Endothelial cell of umbilical vein (primary cell): ENCODE results near the gene RNF10.

Source experiments
- FOS ChIP-seq: IDR thresholded peaks from 2 replicates; pipeline ENCODE4 v1.6.1; 2011; ENCODE audit warnings: mild to moderate bottlenecking, low read length, moderate library complexity, borderline replicate concordance; ENCODE audit not compliant: insufficient read depth
- MYC ChIP-seq: IDR thresholded peaks from one replicate; pipeline ENCODE4 v1.6.1; 2011; ENCODE audit warnings: mild to moderate bottlenecking, low read depth, low read length
- POLR2A ChIP-seq: IDR thresholded peaks from 2 replicates; pipeline ENCODE4 v1.6.1; 2012; ENCODE audit warnings: low read depth, mild to moderate bottlenecking, control low read depth, low read length
- TF ChIP-seq, protein P1 (sequence below), 2 donors: IDR thresholded peaks; 1 replicate in 1 of 2; 2 replicates in 1 of 2; pipeline ENCODE4 v1.5.1; 2011; ENCODE audit warnings: low read length in 2 of 2, mild to moderate bottlenecking in 2 of 2, moderate library complexity in 2 of 2, control low read depth in 1 of 2, inconsistent platforms in 1 of 2, low read depth in 1 of 2; ENCODE audit not compliant: insufficient read depth in 1 of 2; ENCODE audit errors: extremely low read depth in 1 of 2

DNA sequence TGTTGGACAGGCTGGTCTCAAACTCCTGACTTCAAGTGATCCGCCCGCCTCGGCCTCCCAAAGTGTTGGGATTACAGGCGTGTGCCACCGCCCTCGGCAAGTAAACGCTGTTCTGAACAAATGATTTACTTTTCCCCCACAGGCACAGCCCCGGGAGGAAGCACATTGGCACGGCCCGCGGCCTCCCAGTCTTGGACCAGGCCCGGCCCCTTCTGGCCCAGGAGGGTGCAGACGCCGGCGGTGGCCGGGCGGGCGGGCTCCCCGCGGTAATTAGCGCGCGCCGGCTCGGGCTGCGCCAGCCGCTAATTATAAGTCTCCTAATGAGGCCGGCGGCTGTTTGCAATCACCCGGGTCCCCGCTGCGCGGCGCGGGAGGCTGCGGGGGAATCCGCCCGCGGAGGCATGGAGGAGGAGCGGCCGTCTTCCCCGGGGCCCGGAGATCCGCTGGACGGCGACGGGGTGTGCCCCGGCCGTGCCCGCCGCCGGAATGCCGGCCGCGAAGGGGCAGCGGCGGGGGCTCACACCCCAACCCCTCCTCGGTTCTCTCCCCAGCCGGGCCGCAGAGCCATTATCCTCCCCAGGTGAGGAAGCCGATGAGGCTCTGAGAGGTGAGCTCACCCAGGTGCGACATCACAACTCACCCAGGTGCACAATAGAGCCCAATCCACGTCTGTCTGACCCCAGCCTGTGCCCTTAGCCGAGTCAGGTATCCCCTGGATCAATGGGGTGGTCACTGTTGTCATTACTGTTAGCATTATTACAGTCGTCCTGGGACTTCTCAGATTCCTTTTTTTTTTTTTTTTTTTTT lies 50.4 kb downstream of the RNF10 start:
- TF ChIP-seq, protein P1, sequence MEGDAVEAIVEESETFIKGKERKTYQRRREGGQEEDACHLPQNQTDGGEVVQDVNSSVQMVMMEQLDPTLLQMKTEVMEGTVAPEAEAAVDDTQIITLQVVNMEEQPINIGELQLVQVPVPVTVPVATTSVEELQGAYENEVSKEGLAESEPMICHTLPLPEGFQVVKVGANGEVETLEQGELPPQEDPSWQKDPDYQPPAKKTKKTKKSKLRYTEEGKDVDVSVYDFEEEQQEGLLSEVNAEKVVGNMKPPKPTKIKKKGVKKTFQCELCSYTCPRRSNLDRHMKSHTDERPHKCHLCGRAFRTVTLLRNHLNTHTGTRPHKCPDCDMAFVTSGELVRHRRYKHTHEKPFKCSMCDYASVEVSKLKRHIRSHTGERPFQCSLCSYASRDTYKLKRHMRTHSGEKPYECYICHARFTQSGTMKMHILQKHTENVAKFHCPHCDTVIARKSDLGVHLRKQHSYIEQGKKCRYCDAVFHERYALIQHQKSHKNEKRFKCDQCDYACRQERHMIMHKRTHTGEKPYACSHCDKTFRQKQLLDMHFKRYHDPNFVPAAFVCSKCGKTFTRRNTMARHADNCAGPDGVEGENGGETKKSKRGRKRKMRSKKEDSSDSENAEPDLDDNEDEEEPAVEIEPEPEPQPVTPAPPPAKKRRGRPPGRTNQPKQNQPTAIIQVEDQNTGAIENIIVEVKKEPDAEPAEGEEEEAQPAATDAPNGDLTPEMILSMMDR (IDR thresholded peaks at IDR 0.05; ENCODE audit: extremely low read depth in 1 of 2, insufficient read depth in 1 of 2, low read depth in 1 of 2, low read length in 2 of 2) = peak; percentile 13 to 44
- TF ChIP-seq POLR2A (no peak), FOS (no peak), MYC (no peak)
